Tibial artery (tissue), 4 donors: Measurements from ENCODE around the gene ERI2.

Experiments
- DNase-seq, 2 donors: peaks; one replicate each; pipeline ENCODE4 v3.0.0-alpha.2; 2019
- H3K27ac ChIP-seq, 2 donors: fragments of 200-600 bp; sonication (generic) in 1 of 2; 1 replicate in 1 of 2; 2 replicates in 1 of 2; pipeline ENCODE4 v1.5.1; 2018 to 2019; ENCODE audit warnings: mild to moderate bottlenecking in 1 of 2
- H3K27me3 ChIP-seq, 2 donors: fragments of 200-600 bp; sonication (generic) in 1 of 2; one replicate each; pipeline versions ENCODE4 v1.5.1 to v1.6.0; 2016 to 2019
- H3K36me3 ChIP-seq, 3 donors: fragments of 200-600 bp; sonication (generic) in 2 of 3; one replicate each; pipeline ENCODE4 v1.5.1; 2016 to 2019; ENCODE audit warnings: mild to moderate bottlenecking in 2 of 3
- H3K4me1 ChIP-seq, 4 donors: fragments of 200-600 bp; sonication (generic) in 2 of 4; 1 replicate in 3 of 4; 2 replicates in 1 of 4; pipeline ENCODE4 v1.5.1; 2016 to 2019
- H3K4me3 ChIP-seq, 2 donors: fragments of 200-600 bp; sonication (generic) in 1 of 2; 1 replicate in 1 of 2; 2 replicates in 1 of 2; pipeline ENCODE4 v1.5.1; 2018 to 2019; ENCODE audit warnings: mild to moderate bottlenecking in 2 of 2
- H3K9me3 ChIP-seq, 3 donors: fragments of 200-600 bp; sonication (generic) in 1 of 3; one replicate each; pipeline ENCODE4 v1.5.1; 2016 to 2019
- CTCF ChIP-seq, 2 experiments: fragments of 200-600 bp in 1 of 2; fragments of 450-650 bp in 1 of 2; IDR thresholded peaks; one replicate each; pipeline ENCODE4 v1.5.1; 2017 to 2019; ENCODE audit warnings: antibody characterized with exemption in 2 of 2, mild to moderate bottlenecking in 1 of 2, moderate library complexity in 1 of 2
- intact Hi-C: fragments of 100-400 bp; cut with DNase I; formaldehyde crosslinking; loops from one replicate; pipeline ENCODE4 v1.15.0; 2023; ENCODE audit warnings: low total_unique reads

Gene ERI2

DNA sequence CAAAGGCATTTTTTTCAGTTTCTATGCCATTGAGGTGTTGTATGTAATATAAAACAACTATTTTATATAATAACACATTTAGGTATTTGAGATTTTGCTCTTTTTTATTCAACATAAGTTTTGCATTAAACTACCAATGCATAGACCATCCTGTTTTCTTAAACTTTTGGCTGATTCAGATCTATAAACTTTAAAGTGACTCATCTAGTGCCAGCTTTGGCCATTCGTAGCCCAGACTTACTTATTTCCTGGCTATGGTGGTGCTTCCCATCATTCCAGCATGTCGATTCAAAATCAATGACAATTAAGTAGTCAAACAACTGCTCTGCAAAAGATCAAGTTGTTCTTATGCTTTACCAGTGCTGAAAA is 3.1 kb downstream of the ERI2 start:
- Histone ChIP-seq H3K4me1 (peaks cover 0 to 19% (median 8%) of the 10 kb centered on the region in 4 donors), H3K27ac (no peak overlapping the region), H3K27me3 (no peaks in the 10 kb centered on the region), H3K36me3 (peaks cover 0 to 16% (median under 1%) of the 10 kb centered on the region in 3 donors), H3K9me3 (no peaks in the 10 kb centered on the region), H3K4me3 (no peak overlapping the region)
- no peak for DNase-seq
- TF ChIP-seq CTCF (IDR thresholded peaks at IDR 0.05): no peak
- intact Hi-C loops: loop anchor here (5.0 kb wide), 1 partner anchor 279 kb away; no protein-coding TSS in a partner anchor

DNA sequence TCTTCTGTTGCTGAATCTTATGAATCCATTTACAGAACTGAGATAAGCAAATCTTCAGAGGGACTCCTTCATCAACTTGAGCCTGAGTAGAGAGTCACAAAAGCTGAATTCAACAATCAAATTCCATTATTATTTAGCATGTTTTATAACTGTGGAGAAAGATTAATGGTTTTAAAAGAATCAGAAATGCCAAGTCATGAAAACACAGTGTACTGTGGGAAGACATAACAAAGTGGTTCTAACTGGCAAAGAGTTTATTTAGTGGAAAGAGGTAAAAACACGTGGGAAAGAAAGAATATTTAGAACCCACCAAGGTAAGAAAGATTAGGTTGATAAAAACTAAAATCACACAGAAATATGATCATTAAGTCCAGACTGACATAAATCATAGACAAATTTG is 5.0 kb downstream of the ERI2 start:
- H3K4me1 ChIP-seq: peaks cover 0 to 10% (median 5%) of the 10 kb centered on the region in 4 donors
- H3K9me3 ChIP-seq: no peaks in the 10 kb centered on the region
- H3K27ac ChIP-seq: no peak overlapping the region
- no peak for DNase-seq
- H3K36me3 ChIP-seq: peaks cover 5 to 23% (median 9%) of the 10 kb centered on the region in 3 donors
- no peak overlapping the region for H3K4me3 ChIP-seq
- intact Hi-C loops: loop anchor here (5.0 kb wide), 1 partner anchor 281 kb away; no protein-coding TSS in a partner anchor
- H3K27me3 ChIP-seq: no peaks in the 10 kb centered on the region
- TF ChIP-seq CTCF (IDR thresholded peaks at IDR 0.05): no peak

GRCh38 chr16:20799599-20799998 is 6.7 kb downstream of the ERI2 start:
- Histone ChIP-seq H3K4me1 (no peaks in the 10 kb centered on the region), H3K36me3 (peaks cover 5 to 23% (median 9%) of the 10 kb centered on the region in 3 donors), H3K4me3 (no peak overlapping the region), H3K9me3 (no peaks in the 10 kb centered on the region), H3K27me3 (no peaks in the 10 kb centered on the region), H3K27ac (no peak overlapping the region)
- TF ChIP-seq CTCF (IDR thresholded peaks at IDR 0.05): peak; percentile 56 to 59
- DNase-seq: no peak
- intact Hi-C loops: no loop called here

DNA sequence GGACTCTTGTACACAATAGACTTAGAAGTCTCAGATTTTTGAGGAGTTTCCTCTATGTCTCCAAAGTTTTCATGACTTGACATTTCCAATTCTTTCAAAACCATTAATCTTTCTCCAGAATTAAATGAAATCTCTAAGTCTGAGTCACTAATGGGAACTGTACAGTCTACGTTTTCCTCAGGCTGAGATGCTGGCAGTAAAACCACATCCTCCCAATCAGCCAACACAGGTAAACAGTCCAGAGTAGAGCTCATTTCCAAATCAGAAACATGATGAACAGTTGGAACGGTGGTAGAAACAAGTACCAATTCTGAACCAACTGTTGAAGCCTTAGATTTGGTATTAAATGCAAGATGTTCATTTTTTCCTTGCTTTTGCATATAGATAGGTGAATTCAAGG is 7.9 kb downstream of the ERI2 start:
- Histone ChIP-seq H3K4me3 (no peak overlapping the region), H3K9me3 (no peaks in the 10 kb centered on the region), H3K4me1 (no peaks in the 10 kb centered on the region), H3K36me3 (peaks cover 5 to 23% (median 9%) of the 10 kb centered on the region in 3 donors), H3K27ac (no peak overlapping the region), H3K27me3 (no peaks in the 10 kb centered on the region)
- no peak for TF ChIP-seq CTCF (IDR thresholded peaks at IDR 0.05)
- DNase-seq: no peak
- intact Hi-C loops: no loop called here

- no peak for DNase-seq
- Histone ChIP-seq H3K9me3 (no peaks in the 10 kb centered on the region), H3K27ac (peak overlapping the region in 1 of 2 donors; percentile 26), H3K27me3 (no peaks in the 10 kb centered on the region), H3K36me3 (no peaks in the 10 kb centered on the region), H3K4me1 (peaks cover 0 to 12% (median 0%) of the 10 kb centered on the region in 4 donors), H3K4me3 (no peak overlapping the region)
- no peak for TF ChIP-seq CTCF (IDR thresholded peaks at IDR 0.05)
- intact Hi-C loops: no loop called here
Measured at GRCh38 chr16:20791923-20792612, 14.2 kb downstream of the ERI2 start.
